ENCODE measurements around the gene USP10. TPM values are rescaled to one million over a fixed set of nuclear protein-coding genes. Genes with fewer than 3 reads are reported as not detected.
A peak's percentile ranks its signal among the peaks of the same experiment; 100 is the strongest.

USP10 gene
- total and polyA plus RNA-seq, 4 donors = 18.5 to 77.5 (median 63.0) TPM

- 93 to 96% methylated on average over 4 of the region's 4 CpGs for WGBS, 2 donors
- no peak for TF ChIP-seq CTCF (IDR thresholded peaks at IDR 0.05; ENCODE audit: control extremely low read depth, extremely low read depth)
- Histone ChIP-seq H3K27me3 (ENCODE audit: control insufficient read depth in 3 of 3, insufficient read depth in 3 of 3, low read length in 2 of 3) (no peaks in the 10 kb centered on the region), H3K27ac (ENCODE audit: low read depth in 1 of 2, low read length in 1 of 2) (no peak overlapping the region), H3K4me1 (ENCODE audit: control insufficient read depth in 5 of 5, insufficient read depth in 5 of 5, low read length in 5 of 5) (peaks cover 0 to 37% (median 7%) of the 10 kb centered on the region in 5 donors), H3K36me3 (ENCODE audit: control insufficient read depth in 4 of 4, insufficient read depth in 4 of 4, low read length in 4 of 4) (no peaks in the 10 kb centered on the region), H3K4me3 (no peak overlapping the region), H3K9ac (ENCODE audit: insufficient read depth in 1 of 2, low read length in 2 of 2) (no peak overlapping the region), H3K9me3 (ENCODE audit: control insufficient read depth in 4 of 4, insufficient read depth in 3 of 4, low read length in 3 of 4) (no peaks in the 10 kb centered on the region)
- ATAC-seq (ENCODE audit: insufficient read depth, low FRiP score) (no peak), DNase-seq (no peak)
Measured at GRCh38 chr16:84790301-84790700, 90.5 kb downstream of the USP10 start.

GRCh38 chr16:84791088-84791487 is 91.3 kb downstream of the USP10 start:
- Histone ChIP-seq H3K27ac (ENCODE audit: low read depth in 1 of 2, low read length in 1 of 2) (no peak overlapping the region), H3K27me3 (ENCODE audit: control insufficient read depth in 3 of 3, insufficient read depth in 3 of 3, low read length in 2 of 3) (no peaks in the 10 kb centered on the region), H3K4me1 (ENCODE audit: control insufficient read depth in 5 of 5, insufficient read depth in 5 of 5, low read length in 5 of 5) (peaks cover 0 to 33% (median 7%) of the 10 kb centered on the region in 5 donors), H3K36me3 (ENCODE audit: control insufficient read depth in 4 of 4, insufficient read depth in 4 of 4, low read length in 4 of 4) (no peaks in the 10 kb centered on the region), H3K4me3 (no peak overlapping the region), H3K9ac (ENCODE audit: insufficient read depth in 1 of 2, low read length in 2 of 2) (no peak overlapping the region), H3K9me3 (ENCODE audit: control insufficient read depth in 4 of 4, insufficient read depth in 3 of 4, low read length in 3 of 4) (no peaks in the 10 kb centered on the region)
- 73 to 87% methylated on average over 12 of the region's 12 CpGs for WGBS, 2 donors
- no peak for ATAC-seq (ENCODE audit: insufficient read depth, low FRiP score)
- no peak for TF ChIP-seq CTCF (IDR thresholded peaks at IDR 0.05; ENCODE audit: control extremely low read depth, extremely low read depth)
- DNase-seq = peak in 2 of 3 donors; percentile 45 to 48

GRCh38 chr16:84791501-84791900 is 91.7 kb downstream of the USP10 start:
- Histone ChIP-seq H3K4me1 (ENCODE audit: control insufficient read depth in 5 of 5, insufficient read depth in 5 of 5, low read length in 5 of 5) (peaks cover 0 to 29% (median 6%) of the 10 kb centered on the region in 5 donors), H3K27me3 (ENCODE audit: control insufficient read depth in 3 of 3, insufficient read depth in 3 of 3, low read length in 2 of 3) (no peaks in the 10 kb centered on the region), H3K4me3 (no peak overlapping the region), H3K9ac (ENCODE audit: insufficient read depth in 1 of 2, low read length in 2 of 2) (no peak overlapping the region), H3K27ac (ENCODE audit: low read depth in 1 of 2, low read length in 1 of 2) (no peak overlapping the region), H3K36me3 (ENCODE audit: control insufficient read depth in 4 of 4, insufficient read depth in 4 of 4, low read length in 4 of 4) (no peaks in the 10 kb centered on the region), H3K9me3 (ENCODE audit: control insufficient read depth in 4 of 4, insufficient read depth in 3 of 4, low read length in 3 of 4) (no peaks in the 10 kb centered on the region)
- no peak for DNase-seq
- 79 to 87% methylated on average over 6 of the region's 6 CpGs for WGBS, 2 donors
- no peak for TF ChIP-seq CTCF (IDR thresholded peaks at IDR 0.05; ENCODE audit: control extremely low read depth, extremely low read depth)
- ATAC-seq (ENCODE audit: insufficient read depth, low FRiP score) = no peak

- WGBS, 2 donors = 83 to 86% methylated on average over 6 of the region's 6 CpGs
- ATAC-seq (ENCODE audit: insufficient read depth, low FRiP score) (no peak), DNase-seq (no peak)
- Histone ChIP-seq H3K9ac (ENCODE audit: insufficient read depth in 1 of 2, low read length in 2 of 2) (no peak overlapping the region), H3K27me3 (ENCODE audit: control insufficient read depth in 3 of 3, insufficient read depth in 3 of 3, low read length in 2 of 3) (no peaks in the 10 kb centered on the region), H3K4me1 (ENCODE audit: control insufficient read depth in 5 of 5, insufficient read depth in 5 of 5, low read length in 5 of 5) (peaks cover 0 to 19% (median 0%) of the 10 kb centered on the region in 5 donors), H3K36me3 (ENCODE audit: control insufficient read depth in 4 of 4, insufficient read depth in 4 of 4, low read length in 4 of 4) (no peaks in the 10 kb centered on the region), H3K27ac (ENCODE audit: low read depth in 1 of 2, low read length in 1 of 2) (no peak overlapping the region), H3K9me3 (ENCODE audit: control insufficient read depth in 4 of 4, insufficient read depth in 3 of 4, low read length in 3 of 4) (no peaks in the 10 kb centered on the region), H3K4me3 (no peak overlapping the region)
- TF ChIP-seq CTCF (IDR thresholded peaks at IDR 0.05; ENCODE audit: control extremely low read depth, extremely low read depth) = no peak
Measured at GRCh38 chr16:84794186-84794585, 94.4 kb downstream of the USP10 start.
